Activated CD4-positive, alpha-beta T cell treated with anti-CD3 and anti-CD28 coated beads for 1 hour (primary cell): ENCODE data around the gene SF3B3.
"Not testable (repeated sequence)": the region's sequence is repeated elsewhere in the genome, so short reads cannot be mapped to it uniquely, and the experiment has no call there.

Experiments used
- DNase-seq: peaks from one replicate; pipeline ENCODE4 v3.0.0-alpha.2; 2020

Gene SF3B3

DNA sequence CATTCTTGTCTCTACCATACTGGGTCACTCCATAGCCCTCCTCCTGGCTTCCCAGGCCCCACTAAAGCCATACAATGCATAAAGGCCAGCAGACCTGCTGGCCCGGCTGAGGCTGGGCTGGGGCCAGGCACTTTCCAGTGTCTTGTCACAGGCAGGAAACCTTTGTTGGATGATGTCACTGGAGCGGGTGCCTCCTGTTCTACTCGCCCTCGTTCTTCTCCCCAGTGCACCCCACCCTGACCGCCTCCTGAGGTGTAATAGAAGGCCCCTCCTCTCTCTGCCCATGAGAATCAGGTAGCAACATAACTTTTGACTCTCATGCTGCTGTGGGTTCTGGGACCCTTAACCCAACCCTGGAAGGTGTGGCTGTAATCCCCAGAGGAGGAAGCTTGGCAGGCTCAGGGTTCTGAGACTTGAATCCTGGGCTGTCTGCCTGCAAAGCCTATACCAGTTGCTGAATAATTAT is 68.5 kb downstream of the SF3B3 start:
- no peak for DNase-seq

DNA sequence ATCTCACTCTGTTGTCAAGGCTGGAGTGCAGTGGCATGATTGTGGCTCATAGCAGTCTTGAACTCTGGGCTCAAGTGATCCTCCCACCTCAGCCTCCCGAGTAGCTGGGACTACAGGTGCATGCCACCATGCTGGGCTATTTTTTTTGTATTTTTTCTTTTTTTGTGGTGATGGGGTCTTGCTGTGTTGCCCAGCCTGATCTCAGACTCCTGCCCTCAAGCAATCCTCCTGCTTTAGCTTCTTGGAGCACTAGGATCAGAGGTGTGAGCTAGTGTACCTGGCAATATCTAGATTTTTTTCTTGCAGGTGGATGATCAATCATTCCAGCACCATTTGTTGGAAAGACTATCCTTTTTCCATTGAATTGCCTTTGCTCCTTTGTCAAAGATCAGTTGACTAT is 69.9 kb downstream of the SF3B3 start:
- no peak for DNase-seq

DNA sequence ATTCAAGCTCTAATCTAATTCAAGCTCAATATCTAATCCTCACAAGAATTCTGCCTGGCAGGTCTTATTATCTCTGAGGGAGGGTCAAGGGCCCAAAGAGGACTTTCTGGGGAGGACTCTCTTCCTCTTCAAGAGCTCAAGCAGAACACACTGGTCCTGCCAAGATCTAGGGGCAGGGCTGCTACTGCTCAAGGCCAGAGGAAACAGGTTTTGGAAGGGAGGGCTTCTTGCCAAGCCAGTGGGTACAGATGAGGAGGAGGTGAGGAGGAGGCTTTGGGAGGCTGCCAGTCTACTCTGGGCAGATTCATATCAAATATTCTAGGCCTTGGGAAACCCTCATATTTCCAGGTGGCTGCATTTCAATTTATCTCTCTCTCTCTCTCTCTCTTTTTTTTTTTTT is 71.0 kb downstream of the SF3B3 start:
- DNase-seq: no peak

DNA sequence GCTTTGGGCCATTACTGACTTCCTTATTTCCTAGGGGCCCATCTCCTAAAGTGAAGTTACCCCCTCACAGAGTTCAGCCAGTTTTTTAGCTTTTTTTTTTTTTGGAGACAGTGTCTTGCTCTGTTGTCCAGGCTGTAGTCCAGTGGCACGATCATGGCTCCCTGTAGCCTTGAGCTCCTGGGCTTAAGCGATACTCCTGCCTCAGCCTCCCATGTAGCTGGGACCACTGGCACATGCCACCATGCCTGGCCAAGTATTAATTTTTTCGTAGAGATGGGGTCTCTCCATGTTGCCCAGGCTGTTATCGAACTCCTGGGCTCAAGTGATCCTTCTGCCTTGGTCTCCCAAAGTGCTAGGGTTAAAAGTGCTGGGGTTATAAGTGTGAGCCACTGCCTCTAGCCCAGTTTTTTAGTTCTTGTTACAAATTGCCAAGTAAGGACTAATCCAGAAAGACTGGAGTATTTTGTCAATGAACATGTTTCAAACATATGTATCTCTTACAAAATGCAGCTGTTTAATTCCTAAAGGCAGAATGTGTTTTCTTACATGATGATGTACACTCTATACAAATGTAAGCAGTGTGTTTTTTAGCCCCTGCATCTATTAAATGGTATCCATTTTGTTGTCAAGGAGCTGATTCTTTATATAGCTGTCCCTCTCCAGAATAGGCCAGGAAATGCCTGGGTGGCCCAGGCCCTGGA is 73.7 kb downstream of the SF3B3 start:
- DNase-seq: no peak

DNA sequence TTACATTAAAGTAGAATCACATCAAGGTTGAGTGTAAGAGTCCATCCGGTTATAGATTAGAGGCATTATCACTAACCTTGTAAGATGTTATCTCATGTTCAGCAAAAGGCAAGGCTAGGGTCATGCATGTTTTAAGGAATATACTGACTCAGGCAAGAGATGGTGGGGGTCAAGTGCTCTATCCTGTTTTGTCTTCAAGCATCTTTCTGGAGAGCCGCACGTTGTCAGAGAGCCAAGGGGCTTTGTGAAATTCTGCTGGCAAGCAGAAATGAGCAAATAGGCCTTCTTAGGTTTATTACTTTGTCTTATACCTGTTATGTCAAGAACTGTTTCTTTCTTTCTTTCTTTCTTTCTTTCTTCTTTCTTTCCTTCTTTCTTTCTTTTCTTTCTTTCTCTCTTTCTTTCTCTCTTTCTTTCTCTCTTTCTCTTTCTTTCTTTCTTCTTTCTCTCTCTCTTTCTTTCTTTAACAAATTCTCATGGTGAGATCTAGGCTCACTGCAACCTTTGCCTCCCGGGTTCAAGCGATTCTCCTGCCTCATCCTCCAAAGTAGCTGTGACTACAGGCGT is 75.4 kb downstream of the SF3B3 start:
- DNase-seq: no peak

DNA sequence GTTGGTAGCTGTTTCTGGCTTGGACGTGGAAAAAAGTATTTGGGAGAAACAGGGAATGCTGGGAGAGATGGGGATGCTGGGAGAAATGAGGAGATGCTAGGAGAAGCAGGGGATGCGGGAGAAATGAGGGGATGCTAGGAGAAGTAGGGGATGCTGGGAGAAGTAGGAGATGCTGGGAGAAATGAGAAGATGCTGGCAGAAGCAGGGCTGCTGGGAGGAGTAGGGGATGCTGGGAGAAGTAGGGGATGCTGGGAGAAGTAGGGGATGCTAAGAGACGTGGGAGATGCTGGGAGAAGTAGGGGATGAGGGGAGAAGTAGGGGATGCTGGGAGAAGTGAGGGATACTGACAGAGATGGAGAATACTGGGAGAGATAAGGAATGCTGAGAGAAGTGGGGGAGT is 77.1 kb downstream of the SF3B3 start:
- DNase-seq: no peak

GRCh38 chr16:70601576-70602575 is 78.3 kb downstream of the SF3B3 start:
- no peak for DNase-seq

GRCh38 chr16:70602831-70603230 is 79.2 kb downstream of the SF3B3 start:
- no peak for DNase-seq

DNA sequence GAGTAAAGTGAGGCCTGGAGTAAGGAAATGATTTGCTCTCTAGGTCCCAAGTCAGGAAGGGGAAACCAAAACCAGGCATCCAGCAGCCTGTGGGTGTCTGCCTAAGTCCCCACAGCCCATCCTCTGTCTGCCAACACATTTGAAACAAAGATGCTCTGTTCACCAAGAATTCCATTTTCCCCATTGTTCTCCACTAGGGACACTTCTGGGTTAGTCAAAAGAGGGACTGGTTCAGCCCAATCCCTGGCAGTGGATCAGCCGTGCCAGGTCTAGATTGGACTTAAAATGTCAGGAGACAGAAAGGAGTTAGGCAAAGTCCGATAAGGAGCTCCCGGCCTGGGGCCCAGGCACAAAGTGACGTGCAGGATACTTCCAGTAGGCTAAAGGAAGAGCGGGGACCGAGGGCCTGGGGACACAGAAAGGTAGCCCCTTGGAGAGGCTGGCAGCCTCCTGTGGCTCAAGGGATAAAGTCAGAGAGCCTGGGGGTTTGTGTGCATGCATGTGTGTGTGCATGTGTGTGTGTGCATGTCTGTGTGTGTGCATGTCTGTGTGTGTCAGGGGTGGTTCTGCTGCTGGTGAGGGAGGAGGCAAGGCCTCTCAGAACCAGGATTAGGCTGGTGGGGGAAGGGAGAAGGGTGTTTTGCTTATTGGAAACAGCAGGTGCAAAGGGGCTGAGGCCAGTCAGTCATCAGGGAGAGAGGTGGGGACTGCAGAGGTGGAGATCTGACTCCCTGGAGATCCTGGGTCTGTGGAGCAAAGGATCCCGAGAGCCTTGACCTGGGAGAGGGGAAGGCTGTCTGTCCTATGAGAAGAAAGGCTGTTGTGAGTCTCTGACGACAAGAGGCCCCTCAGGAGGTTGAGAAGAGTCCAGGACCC is 81.0 kb downstream of the SF3B3 start:
- DNase-seq: no peak

DNA sequence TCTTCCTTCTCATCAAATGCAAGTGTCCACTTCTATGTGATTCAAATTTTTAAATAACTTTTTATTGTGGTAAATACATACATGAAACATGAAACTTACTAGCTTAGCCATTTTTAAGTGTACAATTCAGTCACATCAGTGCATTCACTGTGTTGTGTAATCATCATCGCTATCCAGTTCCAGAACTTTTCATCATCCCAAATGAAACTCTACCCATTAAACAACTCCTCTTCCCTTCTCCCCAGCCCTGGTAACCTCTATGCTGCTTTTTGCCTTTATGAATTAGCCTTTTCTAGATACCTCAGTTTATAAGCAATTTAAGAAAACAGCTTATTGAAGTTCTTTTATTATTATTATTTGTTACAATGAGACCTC is 81.7 kb downstream of the SF3B3 start:
- DNase-seq: no peak

DNA sequence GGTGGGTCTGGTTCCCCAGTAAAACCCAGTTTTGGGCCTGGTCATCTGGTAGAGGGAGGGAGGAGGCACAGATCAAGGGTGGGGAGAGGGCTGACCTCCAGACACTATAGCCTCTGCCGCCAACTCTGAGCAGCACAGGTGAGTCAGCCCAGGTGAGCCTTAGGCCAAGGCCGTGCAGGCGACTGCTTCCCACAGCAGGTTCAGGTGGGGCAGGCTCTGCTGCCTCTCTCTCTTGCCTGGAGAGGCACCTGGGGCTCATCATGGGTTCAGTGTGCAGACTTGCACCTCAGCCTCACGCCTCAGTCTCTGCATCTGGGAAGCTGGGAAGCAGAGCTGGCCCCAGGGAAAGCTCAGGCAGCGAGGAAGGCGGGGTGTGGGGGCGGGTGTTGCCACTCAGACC is 84.9 kb downstream of the SF3B3 start:
- no peak for DNase-seq

DNA sequence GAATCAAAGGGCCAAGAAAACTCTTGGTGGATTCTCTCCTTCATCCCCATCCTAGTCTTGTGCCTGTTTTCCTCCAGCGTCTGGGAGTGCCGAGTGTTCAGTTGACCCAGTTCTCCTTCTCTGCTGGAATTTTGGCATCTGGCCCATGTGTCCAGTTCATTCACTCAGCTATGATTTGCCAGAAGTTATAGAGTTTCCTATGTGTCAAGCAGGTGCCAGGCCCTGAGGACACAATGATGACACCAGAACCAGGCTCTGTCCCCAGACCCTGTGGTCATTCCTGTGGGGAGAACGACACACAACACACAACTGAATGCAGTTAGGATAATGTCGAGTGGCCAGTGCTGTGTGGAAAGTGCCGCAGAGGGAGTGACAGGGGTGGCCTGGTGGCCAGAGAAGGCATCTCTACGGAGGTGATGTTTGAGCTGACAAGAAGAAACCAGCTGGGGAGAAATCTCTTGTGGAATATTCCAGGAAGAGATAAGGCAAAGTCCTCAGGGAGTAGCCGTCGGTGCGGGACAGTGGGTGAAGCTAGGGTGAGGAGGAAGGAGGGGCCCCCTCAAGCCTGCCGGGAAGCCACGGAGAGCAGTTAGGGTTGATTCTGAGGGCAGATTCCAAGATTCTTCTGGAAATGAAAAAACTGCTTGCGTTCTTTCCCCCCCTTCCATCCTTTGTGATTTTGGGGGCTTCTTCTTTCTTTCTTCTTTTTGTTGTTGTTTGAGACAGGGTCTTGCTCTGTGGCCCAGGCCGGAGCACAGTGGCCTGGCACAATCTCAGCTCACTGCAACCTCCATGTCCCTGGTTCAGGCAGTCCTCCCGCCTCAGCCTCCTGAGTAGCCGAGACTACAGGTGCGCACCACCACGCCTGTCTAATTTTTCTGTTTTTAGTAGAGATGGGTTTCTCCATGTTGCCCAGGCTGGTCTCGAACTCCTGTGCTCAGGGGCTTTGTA is 86.9 kb downstream of the SF3B3 start:
- DNase-seq: no peak

DNA sequence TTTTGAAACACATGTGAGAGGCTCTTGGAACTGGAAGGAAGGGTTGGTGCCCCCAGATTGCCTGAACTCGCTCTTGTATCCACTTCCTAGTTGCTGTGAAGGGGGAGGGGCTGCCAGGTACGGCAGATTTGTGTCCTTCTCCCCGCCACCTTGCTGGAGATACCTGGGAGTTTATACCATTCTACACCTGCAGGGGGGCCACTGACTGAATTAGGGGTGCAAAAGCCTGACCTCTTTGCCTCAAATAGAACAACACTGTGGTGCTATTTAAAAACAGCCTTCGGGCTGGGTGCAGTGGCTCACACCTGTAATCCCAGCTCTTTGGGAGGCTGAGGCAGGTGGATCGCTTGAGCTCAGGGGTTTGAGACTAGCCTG is 87.6 kb downstream of the SF3B3 start:
- no peak for DNase-seq

DNA sequence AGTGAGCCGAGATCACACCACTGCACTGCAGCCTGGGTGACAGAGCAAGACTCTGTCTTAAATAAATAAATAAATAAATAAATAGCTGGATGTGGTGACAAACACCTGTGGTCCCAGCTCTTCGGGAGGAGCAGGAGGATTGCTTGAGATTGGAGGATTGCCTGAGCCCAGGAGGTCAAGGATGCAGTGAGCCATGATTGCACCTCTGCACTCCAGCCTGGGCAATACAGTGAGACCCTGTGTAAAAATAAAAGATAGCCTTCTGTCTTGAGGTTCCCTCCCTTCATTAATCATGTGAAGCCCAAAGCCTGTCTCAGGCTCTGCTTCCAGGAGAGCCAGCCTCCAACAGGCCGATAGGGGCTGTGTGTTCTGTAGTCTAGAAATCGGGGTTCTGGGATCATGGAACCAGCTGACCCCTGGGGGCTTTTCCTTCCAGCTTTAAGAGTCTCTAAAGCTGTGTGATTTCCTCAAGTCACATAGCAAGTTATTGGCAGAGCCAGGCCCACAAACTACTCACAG is 88.2 kb downstream of the SF3B3 start:
- no peak for DNase-seq

DNA sequence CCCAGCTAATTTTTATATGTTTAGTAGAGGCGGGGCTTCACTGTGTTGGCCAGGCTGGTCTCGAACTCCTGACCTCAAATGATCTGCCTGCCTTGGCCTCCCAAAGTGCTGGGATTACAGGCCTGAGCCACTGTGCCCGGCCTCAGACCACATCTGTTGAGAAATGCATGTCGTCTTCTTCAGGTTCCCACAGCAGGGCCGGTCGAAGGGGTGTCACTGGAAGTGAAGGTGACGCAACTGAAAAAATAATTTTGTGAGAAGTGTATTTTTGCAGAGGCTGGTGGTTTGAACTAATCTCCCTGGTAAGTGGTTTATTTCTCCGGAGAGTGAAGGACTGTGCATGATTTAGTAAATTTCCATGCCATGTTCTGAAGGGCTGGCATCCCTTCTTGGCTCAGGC is 89.3 kb downstream of the SF3B3 start:
- no peak for DNase-seq

DNA sequence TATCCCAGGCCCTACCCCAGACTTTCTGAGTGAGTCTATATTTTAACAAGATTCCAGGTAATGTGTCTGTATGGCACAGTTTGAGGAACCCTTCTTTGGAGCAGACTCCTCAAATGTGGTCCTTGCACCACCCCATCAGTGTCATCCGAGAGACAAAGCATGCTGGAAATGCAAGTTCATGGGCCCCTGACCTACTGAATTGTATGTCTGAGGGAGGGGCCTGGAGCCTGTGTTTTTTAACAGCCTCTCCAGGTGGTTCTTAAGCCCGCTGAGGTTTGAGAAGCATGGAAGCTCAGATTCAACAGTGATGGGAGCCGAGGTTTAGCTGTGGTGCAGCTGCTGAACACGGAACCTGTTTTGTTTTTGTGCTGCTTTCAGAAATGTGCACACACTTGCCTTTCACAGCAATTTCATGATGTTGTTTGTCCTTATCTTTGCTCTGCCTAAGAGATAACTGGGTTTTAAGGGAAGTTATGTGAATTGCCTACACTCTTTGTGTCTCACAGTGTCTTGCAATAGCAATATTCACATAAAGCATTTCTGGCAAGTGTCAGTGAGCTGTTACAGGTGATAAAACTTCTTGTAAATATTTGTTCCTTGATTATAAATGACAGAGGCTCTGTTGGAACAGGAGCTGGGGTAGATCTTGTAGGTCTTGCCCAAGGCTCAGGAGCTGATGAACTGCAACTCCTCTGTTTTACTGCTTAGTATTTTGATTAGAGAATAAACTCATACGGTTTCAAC is 90.8 kb downstream of the SF3B3 start:
- DNase-seq: no peak

DNA sequence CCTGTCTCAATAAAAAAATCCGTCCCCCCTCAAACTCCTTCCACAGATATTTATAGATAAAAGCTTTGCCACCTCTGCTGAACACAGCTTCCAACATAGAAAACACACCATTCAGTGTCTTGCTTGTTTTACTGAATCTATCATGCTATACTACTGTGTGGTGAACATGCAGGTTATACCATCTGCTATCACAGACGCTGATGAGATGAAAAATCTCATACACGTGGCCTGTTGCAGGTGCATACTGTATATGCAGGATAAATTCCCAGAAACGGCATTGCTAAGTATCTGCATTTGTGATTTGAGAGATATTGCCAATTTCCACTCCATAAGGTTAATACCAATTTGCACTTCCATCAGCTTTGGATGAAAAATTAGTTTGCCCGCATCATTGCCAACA is 92.3 kb downstream of the SF3B3 start:
- DNase-seq: no peak

GRCh38 chr16:70621864-70622263 is 98.2 kb downstream of the SF3B3 start:
- DNase-seq: not testable (repeated sequence)
